Activated CD4-positive, CD25-positive, alpha-beta regulatory T cell treated with anti-CD3 and anti-CD28 coated beads, Interleukin-2, amount 50 U/mL, for 16 hours (primary cell): ENCODE data around the gene FAM120B.

Experiments used
- DNase-seq: peaks from one replicate; pipeline ENCODE4 v3.0.0-alpha.2; 2020; ENCODE audit warnings: low read depth, low spot score

Gene FAM120B

GRCh38 chr6:170355661-170356060 lies 49.1 kb downstream of the FAM120B start:
- no peak for DNase-seq

DNA sequence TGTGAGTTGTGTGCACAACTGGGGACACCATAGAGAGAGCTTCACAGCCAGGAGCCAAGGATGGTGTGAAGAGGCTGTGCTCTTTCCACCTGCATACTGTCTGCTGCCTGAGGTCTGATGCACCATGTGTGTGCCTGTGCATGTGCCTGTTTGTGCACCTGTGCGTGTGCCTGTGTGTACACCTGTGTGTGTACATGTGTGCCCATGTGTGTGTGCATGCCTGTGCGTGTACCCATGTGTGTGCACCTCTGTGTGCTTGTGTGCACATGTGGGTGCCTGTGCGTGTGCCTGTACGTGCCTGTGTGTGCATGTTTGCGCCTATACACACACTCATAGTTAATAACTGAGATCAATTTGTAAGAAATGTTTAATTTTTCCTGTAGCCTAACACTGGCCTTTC lies 51.3 kb downstream of the FAM120B start:
- DNase-seq = no peak

DNA sequence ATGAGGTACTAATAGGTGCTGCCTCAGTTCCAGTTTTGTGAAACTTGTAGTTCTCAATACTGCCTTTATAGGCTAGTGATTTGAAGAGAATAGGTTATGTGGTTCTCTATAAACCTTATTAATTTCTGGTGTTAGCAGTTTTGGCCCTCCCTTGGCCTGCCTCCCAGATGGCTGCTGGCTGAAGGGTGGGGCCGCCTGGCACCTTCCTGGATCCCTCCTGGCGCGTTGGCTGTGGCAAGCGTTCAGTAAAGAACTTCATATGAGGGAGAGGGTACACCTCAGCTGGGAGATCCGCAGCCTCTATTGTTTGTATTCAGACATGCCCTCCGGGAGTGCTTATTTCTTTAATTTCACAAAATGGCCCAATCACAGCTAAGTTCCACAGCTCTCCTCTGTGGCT lies 51.9 kb downstream of the FAM120B start:
- DNase-seq = no peak

DNA sequence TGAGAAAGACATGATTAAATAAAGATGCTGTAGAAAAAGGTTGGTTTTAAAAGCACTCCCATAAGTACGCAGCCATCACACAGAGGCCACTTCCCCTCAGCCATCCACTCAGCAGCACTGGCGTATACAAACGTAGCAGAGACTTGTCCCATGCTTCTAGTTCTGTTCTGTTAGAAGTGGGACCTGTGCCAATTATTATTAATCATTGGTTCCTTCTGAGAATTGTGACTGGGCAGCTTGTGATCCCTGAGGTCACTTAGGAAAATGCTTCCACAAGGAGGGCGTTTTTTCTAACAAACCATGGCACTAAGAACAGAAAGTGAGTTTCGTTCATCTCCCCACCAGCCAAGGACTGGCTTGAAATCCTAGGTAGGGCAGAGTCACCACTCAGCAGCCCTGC lies 53.9 kb downstream of the FAM120B start:
- DNase-seq = no peak

DNA sequence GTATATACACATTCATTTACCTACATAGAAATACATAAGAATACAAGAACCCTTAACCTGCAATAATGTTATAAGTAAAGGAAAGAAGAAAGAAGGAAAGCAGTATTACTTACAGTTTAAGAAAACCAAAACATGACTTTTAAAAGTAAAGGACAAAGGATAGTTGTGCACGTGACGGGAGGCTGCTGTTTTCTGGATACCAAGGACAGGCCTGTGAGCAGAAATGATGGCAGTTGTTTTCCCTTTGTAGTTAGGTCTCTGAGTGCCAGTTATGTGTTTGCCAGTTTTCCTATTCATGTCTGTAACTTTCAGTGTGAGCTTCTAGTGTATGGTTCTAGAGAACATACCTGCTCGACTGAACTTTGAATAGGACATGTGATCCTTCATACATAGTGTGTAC lies 54.8 kb downstream of the FAM120B start:
- no peak for DNase-seq

DNA sequence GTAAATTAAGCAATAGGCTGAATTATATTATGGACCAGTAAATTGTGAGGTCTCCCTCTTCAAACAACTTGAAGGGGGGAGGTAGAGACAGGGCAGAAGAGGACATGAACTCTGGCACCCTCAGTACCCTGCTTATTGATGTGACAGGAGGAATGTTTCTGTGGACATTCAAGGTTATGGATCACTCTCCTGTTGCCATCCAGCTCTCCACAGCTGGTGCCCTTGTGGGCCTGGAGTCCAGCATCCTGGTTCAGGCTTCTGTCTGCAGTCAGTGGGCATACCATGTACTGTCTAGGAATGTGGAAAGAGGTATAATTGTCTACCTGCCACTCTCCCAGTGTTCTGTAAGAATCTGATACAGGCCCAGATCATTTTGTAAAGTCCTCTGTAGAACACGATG lies 55.6 kb downstream of the FAM120B start:
- DNase-seq = no peak

DNA sequence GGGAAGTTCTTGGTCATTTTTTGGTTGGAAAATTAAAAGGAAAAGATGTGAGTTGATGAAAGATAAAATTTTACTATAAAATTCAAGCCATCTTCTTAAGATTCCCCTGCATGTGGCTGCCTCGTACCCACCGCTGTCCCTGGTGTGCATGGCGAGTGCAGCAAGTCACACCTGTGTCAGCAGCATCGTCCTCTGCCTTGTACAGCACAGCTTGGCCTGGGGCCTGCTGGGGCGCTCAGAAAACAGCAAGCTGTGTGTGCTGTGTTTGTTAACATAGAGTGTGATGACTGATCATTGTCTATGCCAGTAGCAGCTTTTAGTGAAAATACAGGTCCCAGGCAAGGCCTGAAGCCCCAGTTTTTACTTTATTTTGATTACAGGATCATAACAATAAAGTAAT lies 56.7 kb downstream of the FAM120B start:
- no peak for DNase-seq

DNA sequence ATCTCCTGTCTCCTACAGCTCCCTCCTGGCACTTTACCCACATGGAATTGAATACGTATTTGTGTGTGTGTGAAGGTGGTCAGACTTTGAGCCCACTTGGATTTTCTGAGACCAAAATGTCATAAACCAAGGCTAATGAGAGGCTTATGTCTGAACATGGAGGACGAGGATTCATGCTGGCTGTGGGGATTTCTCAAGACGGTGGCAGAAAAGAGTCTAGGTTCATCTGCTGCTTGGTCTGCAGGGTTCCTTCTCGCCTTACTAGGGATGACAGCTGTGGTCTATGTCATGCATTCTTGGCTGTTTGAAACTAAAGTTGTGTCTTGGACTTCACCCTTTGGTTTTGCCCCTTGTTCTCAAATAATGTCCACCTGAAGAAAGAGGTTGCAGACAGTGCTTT lies 58.6 kb downstream of the FAM120B start:
- no peak for DNase-seq

DNA sequence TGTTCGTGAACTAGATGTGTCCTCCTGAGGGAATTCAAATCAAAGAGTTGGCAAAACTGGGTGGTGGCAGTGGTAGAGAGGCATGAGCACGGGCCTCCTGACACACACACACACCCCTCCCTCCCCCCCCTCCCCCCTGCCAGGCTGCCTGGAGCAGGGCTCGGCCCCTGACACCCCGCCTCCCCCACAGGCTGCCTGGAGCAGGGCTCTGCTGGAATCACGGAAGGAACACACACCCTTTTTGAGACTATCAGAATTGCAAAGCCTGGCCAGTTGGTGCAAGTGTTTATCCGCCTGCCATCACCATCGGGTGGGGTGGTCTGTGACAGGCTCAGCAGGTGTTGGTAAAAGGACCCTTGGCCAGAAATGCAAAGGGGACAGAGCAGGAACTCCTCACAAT lies 59.0 kb downstream of the FAM120B start:
- DNase-seq = no peak

DNA sequence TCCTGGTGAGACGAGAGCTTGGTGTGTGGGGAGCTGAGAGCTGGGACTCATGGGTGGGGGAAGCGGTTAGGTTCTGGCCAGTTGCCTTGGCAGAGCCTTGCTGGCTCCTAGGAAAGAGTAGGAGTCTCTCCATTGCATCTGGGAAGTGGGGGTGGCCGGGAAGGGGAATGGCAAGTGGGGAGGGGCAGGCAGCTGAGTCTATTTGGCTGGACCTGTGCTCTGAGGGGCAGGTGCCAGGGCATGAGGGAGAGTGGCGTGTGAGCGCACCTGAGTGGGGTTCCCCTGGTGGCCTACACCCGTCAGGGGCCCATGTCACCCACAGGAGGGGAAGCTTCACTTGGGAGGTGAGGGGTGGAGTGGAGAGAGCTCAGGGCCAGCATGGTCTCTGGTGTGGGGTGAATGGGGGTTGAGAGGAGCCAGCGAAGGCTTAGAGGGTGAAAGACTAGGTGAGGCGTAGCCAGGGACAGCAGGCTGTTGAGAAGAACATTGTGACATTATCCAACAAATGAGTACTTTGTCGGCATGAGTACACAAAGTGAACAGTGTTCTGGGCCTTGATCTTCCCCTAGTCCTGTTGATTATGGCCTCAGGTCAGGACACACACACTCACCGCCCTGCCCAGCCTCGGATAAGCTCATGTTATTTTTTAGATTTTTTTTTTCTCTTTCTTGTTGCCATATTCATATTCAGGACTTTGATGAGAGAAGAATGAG lies 59.8 kb downstream of the FAM120B start:
- DNase-seq = no peak

DNA sequence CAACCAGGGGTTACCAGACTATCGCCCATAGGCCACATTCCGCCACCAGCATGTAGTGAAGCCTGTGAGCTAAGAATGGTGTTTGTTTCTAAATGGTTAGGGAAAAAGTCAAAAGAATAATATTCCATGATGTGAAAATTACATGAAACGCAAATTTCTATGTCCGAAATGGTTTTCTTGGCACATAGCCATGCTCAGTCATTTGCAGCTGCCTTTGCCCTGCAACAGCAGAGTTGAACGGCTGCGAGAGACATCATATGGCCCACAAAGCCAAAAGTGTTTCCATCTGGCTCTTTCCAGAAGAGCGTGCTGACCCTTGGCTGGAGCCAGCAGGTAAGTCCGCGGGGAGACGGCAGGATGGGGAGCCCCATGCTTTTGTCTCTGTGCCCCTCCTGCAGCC lies 60.7 kb downstream of the FAM120B start:
- no peak for DNase-seq

DNA sequence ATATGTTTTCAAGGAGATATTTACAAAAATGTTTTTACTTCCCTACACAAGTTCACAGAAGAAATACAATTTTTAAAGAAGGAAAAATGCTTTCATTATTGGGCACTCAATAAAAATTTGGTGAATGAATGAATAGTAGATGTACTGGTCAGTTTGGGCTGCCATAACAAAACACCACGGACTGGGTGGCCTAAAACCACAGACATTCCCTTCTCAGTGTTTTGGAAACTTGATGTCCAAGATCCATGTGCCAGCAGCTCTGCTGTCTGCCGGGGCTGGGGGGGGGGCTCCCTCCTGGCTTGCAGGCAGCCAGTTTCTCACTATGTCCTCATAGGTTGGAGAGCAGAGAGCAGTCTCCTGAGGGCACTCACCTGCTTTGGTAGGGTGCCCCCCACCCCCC lies 62.0 kb downstream of the FAM120B start:
- DNase-seq = no peak

DNA sequence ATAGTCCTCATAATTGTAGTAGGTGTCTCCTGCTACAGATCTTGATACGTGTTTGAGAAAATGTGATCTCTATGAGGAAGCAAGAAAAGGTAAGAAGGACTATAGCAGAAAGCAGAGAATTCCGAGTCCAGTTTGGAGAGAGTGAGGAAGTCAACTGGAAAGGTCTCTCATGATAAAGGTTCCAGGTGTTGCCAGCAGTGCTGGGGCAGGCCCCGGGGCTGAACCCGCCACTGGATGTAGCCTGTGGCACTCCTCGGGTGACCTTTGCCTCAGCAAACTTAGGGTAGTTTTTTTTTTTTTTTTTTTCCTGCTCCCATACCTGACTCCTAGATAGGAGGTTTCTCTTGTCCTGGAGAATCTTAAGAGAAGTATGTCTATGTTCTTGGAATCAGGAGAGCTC lies 62.8 kb downstream of the FAM120B start:
- no peak for DNase-seq

DNA sequence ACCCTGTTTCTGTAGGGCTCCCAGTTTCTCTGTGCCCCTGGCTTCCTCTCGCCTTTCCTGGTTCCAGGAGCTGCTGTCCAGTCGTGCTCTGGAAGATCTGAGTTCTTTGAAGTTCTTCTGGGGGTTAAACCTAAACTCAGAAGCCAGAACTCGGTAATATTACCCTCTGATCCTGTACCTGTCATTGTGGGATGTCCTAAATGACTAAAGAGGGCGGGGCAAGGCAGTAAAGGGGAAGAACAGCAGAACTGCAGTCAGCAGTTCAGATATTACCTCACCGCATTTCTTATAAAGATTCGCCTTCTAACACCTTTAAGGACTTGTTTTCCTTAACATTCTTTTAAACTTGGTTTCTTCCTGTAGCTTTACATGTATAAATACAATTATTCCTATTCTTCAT lies 63.9 kb downstream of the FAM120B start:
- no peak for DNase-seq

DNA sequence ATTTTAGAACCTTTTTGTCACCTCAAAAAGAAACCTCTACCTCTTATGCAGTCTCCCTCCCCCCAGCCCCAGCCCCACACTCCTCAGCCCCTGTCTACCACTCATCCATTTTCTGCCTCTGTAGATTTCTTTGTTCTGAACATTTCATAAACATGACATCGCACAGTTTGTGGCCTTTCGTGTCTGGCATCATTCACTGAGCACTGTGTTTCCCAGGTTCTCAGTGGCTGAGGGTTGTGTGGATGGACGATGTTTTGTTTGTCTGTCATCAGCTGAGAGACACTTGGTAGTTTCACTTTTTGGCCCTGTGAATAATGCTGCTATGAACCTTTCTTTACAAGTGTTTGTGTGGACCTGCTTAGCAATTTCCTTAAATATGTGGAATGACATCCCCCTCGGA lies 64.5 kb downstream of the FAM120B start:
- no peak for DNase-seq

DNA sequence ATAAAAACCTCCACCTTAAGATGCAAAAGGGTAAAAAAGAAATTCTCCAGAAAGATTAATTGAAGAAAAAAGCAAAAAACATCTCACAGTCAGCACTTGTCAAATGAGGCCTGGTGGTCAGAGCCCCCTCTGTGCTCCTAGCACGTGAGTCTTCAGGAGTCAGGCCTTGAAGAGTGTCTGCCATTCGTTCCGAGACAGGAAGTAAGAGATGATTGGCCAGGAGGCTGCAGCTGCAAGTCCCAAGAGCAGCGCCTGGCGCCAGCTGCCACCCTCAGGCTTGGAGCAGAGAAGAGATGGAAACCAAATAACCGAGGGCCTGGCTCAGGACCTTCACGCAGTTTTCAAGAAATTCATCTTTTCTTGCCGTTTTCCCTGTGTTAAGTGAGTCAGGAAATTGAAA lies 65.0 kb downstream of the FAM120B start:
- no peak for DNase-seq

- no peak for DNase-seq
Measured at GRCh38 chr6:170372380-170373325, 66.1 kb downstream of the FAM120B start.

DNA sequence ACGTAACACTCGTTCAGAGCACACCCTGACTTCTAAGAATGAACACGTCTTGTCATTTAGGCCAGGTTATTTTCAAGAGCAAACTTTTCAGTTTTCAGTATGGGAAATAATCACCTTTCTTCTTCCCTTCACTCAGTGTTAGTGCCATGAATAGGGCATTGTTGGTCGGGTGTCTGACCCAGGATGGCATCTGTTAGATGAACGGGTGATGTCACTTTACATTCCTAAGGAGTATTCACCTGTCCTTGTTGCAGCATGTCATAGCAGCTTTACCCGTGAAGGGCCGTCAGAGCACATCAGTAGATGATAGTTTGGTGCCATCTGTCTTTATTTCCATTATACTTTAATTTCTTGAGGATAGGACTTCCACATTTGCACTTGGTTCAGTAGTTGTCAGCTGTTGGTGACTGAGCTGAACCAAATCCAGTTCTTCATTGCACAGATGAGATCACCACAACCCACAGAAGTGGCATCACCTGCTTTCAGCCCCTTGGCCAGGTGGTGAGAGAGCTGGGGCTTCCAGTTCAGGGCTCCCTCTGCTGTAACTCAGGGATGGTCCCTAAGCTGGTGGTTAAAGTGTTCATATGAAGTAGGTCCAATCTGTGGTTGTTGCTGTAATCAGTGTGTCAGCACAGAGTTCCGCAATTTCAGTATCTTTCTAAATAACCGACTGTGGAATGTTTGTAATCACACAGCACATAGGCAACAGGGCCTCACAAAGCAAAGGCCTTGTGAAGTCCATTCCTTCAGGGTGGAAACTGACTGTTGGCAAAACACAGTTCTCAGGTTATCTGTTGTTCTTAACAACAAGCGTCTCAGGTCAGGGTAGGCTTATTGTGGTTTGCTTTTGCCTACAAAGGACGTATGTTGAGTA lies 68.2 kb downstream of the FAM120B start:
- no peak for DNase-seq

DNA sequence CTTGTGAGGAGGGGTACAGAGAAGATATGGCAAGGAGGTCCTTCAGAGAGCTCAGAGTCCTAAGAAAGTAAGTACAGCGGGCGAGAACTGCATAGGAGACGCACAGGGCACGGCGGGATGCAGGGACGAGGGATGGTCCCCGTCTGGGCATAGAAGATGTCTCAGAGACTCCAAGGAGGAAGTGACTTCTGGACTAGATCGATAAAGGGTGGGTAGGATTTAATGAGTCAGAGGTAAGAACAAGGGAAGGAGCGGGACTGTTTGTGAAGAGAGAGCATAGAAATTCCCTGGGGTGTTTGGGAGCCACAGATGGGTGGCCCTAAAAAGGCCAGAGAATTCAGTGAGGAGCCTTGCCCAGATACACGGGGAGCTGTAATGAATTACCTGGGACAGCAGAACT lies 69.1 kb downstream of the FAM120B start:
- no peak for DNase-seq

GRCh38 chr6:170376386-170377043 lies 70.0 kb downstream of the FAM120B start:
- no peak for DNase-seq

DNA sequence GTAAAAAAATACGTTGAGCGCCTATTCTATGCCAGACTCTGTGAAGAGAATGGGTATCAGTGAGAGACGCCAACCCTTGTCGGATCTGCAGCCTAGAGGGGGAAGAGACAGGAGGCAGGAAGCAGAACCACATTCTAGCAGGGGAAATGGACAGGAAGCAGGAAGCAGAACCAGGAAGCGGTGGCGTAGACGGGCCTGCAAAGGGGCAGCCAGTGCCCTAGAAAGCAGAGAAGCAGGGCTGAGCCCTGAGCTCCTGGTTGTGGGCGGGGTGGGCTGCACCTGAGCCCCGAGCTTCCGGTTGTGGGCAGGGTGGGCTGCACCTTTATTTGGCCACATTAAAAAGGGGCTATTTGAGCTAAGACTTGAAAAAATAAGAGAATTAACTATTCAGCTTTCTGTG lies 71.9 kb downstream of the FAM120B start:
- DNase-seq = no peak

DNA sequence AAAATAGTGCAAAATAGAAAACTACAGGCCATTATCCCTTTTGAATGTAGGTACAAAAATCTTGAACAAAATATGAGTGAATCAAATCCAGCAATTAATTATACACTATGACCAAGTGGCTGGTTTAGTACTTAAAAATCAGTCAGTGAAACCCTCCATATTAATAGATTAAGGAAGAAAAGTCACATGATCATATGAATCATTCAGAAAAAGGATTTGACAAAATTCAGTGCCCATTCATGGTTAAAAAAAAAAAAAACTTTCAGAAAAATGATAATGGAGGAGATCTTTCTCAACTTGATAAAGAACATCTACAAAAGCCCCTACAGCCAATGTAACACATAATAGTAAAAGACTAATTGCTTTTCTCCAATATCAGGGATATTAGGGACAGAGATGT lies 75.0 kb downstream of the FAM120B start:
- DNase-seq = no peak
